Fibroblast of lung (primary cell): ENCODE results near the gene ZNF511. TPM values are rescaled to one million over a fixed set of nuclear protein-coding genes. Genes with fewer than 3 reads are reported as not detected.

Experiments used
- DNase-seq, 2 donors: peaks; one replicate each; pipeline versions ENCODE4 v3.0.0 to v3.0.0-alpha.2; 2010; ENCODE audit warnings: low read depth in 2 of 2
- H2AFZ ChIP-seq: 2 replicates; pipeline ENCODE4 v1.5.1; 2012; ENCODE audit warnings: low read length, control low read depth, inconsistent platforms
- H3K27ac ChIP-seq: 2 replicates; pipeline ENCODE4 v1.5.1; 2011; ENCODE audit warnings: low read length, control low read depth; ENCODE audit not compliant: insufficient read depth
- H3K27me3 ChIP-seq: 2 replicates; pipeline ENCODE4 v1.5.1; 2011; ENCODE audit warnings: mild to moderate bottlenecking, low read length; ENCODE audit not compliant: control insufficient read depth, insufficient read depth
- H3K36me3 ChIP-seq: 2 replicates; pipeline ENCODE4 v1.5.1; 2011; ENCODE audit warnings: low read length; ENCODE audit not compliant: control insufficient read depth, insufficient read depth
- H3K4me1 ChIP-seq: 2 replicates; pipeline ENCODE4 v1.5.1; 2011; ENCODE audit warnings: low read length; ENCODE audit not compliant: control insufficient read depth, insufficient read depth; ENCODE audit errors: extremely low read depth
- H3K4me2 ChIP-seq: 2 replicates; pipeline ENCODE4 v1.5.1; 2011; ENCODE audit warnings: low read length, control low read depth; ENCODE audit not compliant: insufficient read depth; ENCODE audit errors: extremely low read depth
- H3K4me3 ChIP-seq, 4 experiments: fragments of 200-600 bp in 1 of 4; sonication (generic) in 1 of 4; replicated peaks in 1 of 4; 2 replicates each; pipeline ENCODE4 v1.5.1; 2011 to 2016; ENCODE audit warnings: low read length in 4 of 4, low read depth in 3 of 4, mild to moderate bottlenecking in 3 of 4, control low read depth in 2 of 4, inconsistent platforms in 1 of 4, mixed read lengths in 1 of 4; ENCODE audit not compliant: insufficient read depth in 1 of 4; ENCODE audit errors: control extremely low read depth in 1 of 4
- H3K79me2 ChIP-seq: 2 replicates; pipeline ENCODE4 v1.5.1; 2012; ENCODE audit warnings: mild to moderate bottlenecking, low read length, inconsistent platforms; ENCODE audit not compliant: control insufficient read depth, insufficient read depth
- H3K9ac ChIP-seq: 2 replicates; pipeline ENCODE4 v1.5.1; 2011; ENCODE audit warnings: mild to moderate bottlenecking, low read length, control low read depth; ENCODE audit not compliant: insufficient read depth
- H3K9me3 ChIP-seq: 2 replicates; pipeline ENCODE4 v1.5.1; 2012; ENCODE audit warnings: low read depth, low read length; ENCODE audit not compliant: control insufficient read depth, insufficient read depth
- H4K20me1 ChIP-seq: 2 replicates; pipeline ENCODE4 v1.5.1; 2011; ENCODE audit warnings: low read length; ENCODE audit not compliant: control insufficient read depth, insufficient read depth; ENCODE audit errors: extremely low read depth
- EZH2 ChIP-seq: IDR thresholded peaks from 2 replicates; pipeline ENCODE4 v1.5.1; 2012; ENCODE audit warnings: low read length, control low read depth, mild to moderate bottlenecking; ENCODE audit errors: missing control alignments
- polyA plus RNA-seq, 2 donors: library from polyadenylated mRNA; depleted of rRNA in 1 of 2; stranded (reverse) in 1 of 2; unstranded in 1 of 2; fragments of >200 nt; gene quantifications; 2 replicates each; pipeline ENCODE4 v1.2.1, GENCODE V29; 2011 to 2012; ENCODE audit warnings: missing spikeins in 1 of 2
- total RNA-seq: library from RNA; depleted of rRNA; stranded (reverse); fragments of >200 nt; gene quantifications from 2 replicates; pipeline ENCODE4 v1.2.1, GENCODE V29; 2014
- TF ChIP-seq, protein P1 (sequence below), 2 donors: IDR thresholded peaks in 1 of 2; conservative IDR thresholded peaks in 1 of 2; 1 replicate in 1 of 2; 2 replicates in 1 of 2; pipeline ENCODE4 v1.5.1; 2011 to 2012; ENCODE audit warnings: low read length in 2 of 2, control low read depth in 1 of 2, inconsistent platforms in 1 of 2, low read depth in 1 of 2, mild to moderate bottlenecking in 1 of 2

The ZNF511 gene
- total and polyA plus RNA-seq, 2 donors (not counting 1 experiment from before 2014, with no cell fraction given) = 18.5 to 27.7 TPM

DNA sequence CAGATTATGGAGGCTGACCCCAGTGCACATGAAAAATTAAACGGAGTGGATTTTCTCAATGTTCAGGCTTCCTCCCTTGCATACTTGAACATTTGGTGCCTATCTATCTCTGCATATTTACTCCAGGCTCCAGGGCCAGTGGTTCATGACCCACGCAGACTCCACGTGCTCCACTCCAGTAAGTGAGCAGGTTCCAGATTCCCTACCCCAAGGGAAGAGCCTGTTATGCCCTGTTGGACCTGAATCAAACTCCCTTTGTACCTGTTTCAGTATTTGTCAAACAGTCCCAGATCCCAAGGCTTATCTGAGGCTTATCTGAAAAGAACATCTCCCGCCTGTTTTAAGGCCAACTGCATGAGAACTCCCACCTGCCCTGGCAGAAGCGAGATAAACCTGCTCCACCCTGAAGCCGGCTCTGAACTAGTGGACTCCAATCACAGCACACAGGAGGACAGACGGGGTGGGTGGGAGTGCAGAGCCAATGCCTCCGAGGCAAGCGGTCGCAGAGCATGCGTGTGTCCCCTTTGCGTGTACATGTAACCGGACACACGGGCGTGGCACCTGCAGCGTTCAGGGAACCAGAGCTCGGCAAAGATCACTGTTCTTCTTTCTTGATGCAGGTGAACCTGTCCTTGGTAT lies 51.4 kb downstream of the ZNF511 start:
- Histone ChIP-seq H3K9ac (no peak overlapping the region), H3K4me2 (no peak overlapping the region), H4K20me1 (no peaks in the 10 kb centered on the region), H3K36me3 (peaks cover 4% of the 10 kb centered on the region), H3K4me1 (peaks cover 2% of the 10 kb centered on the region), H3K9me3 (no peaks in the 10 kb centered on the region), H3K4me3 (no peak overlapping the region), H3K27ac (no peak overlapping the region), H2AFZ (no peak overlapping the region), H3K79me2 (no peaks in the 10 kb centered on the region), H3K27me3 (no peaks in the 10 kb centered on the region)
- no peak for TF ChIP-seq EZH2
- TF ChIP-seq, protein P1, sequence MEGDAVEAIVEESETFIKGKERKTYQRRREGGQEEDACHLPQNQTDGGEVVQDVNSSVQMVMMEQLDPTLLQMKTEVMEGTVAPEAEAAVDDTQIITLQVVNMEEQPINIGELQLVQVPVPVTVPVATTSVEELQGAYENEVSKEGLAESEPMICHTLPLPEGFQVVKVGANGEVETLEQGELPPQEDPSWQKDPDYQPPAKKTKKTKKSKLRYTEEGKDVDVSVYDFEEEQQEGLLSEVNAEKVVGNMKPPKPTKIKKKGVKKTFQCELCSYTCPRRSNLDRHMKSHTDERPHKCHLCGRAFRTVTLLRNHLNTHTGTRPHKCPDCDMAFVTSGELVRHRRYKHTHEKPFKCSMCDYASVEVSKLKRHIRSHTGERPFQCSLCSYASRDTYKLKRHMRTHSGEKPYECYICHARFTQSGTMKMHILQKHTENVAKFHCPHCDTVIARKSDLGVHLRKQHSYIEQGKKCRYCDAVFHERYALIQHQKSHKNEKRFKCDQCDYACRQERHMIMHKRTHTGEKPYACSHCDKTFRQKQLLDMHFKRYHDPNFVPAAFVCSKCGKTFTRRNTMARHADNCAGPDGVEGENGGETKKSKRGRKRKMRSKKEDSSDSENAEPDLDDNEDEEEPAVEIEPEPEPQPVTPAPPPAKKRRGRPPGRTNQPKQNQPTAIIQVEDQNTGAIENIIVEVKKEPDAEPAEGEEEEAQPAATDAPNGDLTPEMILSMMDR (conservative IDR thresholded peaks at IDR 0.05 in 1 of 2, IDR thresholded peaks at IDR 0.05 in 1 of 2; ENCODE audit: low read depth in 1 of 2, low read length in 2 of 2) = no peak
- no peak for DNase-seq

DNA sequence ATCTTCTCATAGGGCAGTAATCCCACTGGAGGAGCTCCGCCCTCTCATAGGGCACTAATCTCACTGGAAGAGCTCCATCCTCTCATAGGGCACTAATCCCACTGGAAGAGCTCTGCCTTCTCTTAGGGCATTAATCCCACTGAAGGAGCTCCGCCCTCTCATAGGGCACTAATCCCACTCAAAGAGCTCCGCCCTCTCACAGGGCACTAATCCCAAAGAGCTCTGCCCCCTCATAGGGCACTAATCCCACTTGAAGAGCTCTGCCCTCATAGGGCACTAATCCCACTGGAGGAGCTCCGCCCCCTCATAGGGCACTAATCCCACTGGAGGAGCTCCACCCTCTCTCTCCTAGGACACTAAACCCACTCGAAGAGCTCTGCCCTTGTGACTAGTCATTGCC lies 52.5 kb downstream of the ZNF511 start:
- H2AFZ ChIP-seq = no peak overlapping the region

DNA sequence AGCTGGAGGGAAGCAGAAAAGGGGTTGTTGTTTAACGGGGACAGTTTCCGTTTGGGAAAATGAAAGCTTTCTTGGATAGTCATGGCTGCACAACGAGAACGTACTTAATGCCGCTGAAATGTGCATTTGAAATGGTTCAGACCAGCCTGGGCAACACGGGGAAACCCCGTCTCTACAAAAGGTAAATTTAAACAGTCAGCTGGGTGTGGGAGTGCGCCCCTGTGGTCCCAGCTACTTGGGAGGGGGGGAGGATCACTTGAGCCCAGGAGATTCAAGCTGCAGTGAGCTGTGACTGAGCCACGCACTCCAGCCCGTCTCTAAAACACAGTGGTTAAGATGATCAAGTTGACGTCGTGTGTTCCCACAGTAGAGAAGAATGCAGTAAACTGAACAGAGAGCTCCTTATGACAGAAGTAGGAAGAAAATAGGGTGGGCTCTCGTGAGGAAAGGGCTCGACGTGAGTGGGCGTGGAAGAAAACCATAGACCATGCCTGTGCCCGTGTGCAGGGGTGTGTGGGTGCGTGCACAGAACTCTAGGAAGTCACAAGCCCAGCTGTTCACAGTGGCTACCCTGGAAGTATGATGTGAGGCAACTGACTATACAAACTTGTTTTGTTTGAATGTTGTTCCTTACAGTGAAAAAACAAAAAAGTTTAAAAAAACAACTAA lies 53.2 kb downstream of the ZNF511 start:
- Histone ChIP-seq H3K4me2 (no peak overlapping the region), H3K27me3 (no peaks in the 10 kb centered on the region), H3K27ac (no peak overlapping the region), H3K4me3 (no peak overlapping the region), H3K36me3 (peaks cover 16% of the 10 kb centered on the region), H3K79me2 (no peaks in the 10 kb centered on the region), H3K9ac (no peak overlapping the region), H3K4me1 (peaks cover 2% of the 10 kb centered on the region), H2AFZ (no peak overlapping the region), H4K20me1 (no peaks in the 10 kb centered on the region), H3K9me3 (no peaks in the 10 kb centered on the region)
- TF ChIP-seq, protein P1 (conservative IDR thresholded peaks at IDR 0.05 in 1 of 2, IDR thresholded peaks at IDR 0.05 in 1 of 2; ENCODE audit: low read depth in 1 of 2, low read length in 2 of 2) = no peak
- TF ChIP-seq EZH2 = no peak
- DNase-seq = no peak

More for the DNA sequence above, 52.5 kb downstream of the ZNF511 start:
- Histone ChIP-seq H3K4me2 (no peak overlapping the region), H3K4me1 (peaks cover 2% of the 10 kb centered on the region), H3K36me3 (peaks cover 14% of the 10 kb centered on the region), H3K79me2 (no peaks in the 10 kb centered on the region), H3K4me3 (no peak overlapping the region), H3K9ac (no peak overlapping the region), H3K27me3 (no peaks in the 10 kb centered on the region), H3K27ac (no peak overlapping the region), H4K20me1 (no peaks in the 10 kb centered on the region), H3K9me3 (no peaks in the 10 kb centered on the region)
- DNase-seq = no peak
- TF ChIP-seq, protein P1 (conservative IDR thresholded peaks at IDR 0.05 in 1 of 2, IDR thresholded peaks at IDR 0.05 in 1 of 2; ENCODE audit: low read depth in 1 of 2, low read length in 2 of 2) = no peak
- no peak for TF ChIP-seq EZH2

Other genes with a start within 250 kb of the ZNF511 start
- not detected in 2 replicates for gene ADGRA1, start 221.0 kb upstream of the ZNF511 start, total RNA-seq
- gene ADGRA1, start 221.0 kb upstream of the ZNF511 start, polyA plus RNA-seq = not detected in 2 replicates
- gene KNDC1, start 148.7 kb upstream of the ZNF511 start, total RNA-seq = 0.26 and 0.50 TPM in 2 replicates
- 0.11 and 0.20 TPM in 2 replicates for gene KNDC1, start 148.7 kb upstream of the ZNF511 start, polyA plus RNA-seq
- gene UTF1, start 78.7 kb upstream of the ZNF511 start, total RNA-seq = not detected in 2 replicates
- not detected in 2 replicates for gene UTF1, start 78.7 kb upstream of the ZNF511 start, polyA plus RNA-seq
- gene VENTX, start 71.1 kb upstream of the ZNF511 start, total RNA-seq = not detected in 2 replicates
- gene VENTX, start 71.1 kb upstream of the ZNF511 start, polyA plus RNA-seq = not detected in 2 replicates
- gene ADAM8, start 32.0 kb upstream of the ZNF511 start, total RNA-seq = 1.0 and 2.0 TPM in 2 replicates
- 0.23 and 0.26 TPM in 2 replicates for gene ADAM8, start 32.0 kb upstream of the ZNF511 start, polyA plus RNA-seq
- 51.6 and 60.8 TPM in 2 replicates for gene TUBGCP2, start within 50 bp of the ZNF511 start, total RNA-seq
- gene TUBGCP2, start within 50 bp of the ZNF511 start, polyA plus RNA-seq = 31.0 and 46.0 TPM in 2 replicates
- 0.26 TPM in 1 of 2 replicates, not detected in the other for gene CALY, start 28.0 kb downstream of the ZNF511 start, total RNA-seq
- gene CALY, start 28.0 kb downstream of the ZNF511 start, polyA plus RNA-seq = 0.14 TPM in 1 of 2 replicates, not detected in the other
- gene PRAP1, start 38.5 kb downstream of the ZNF511 start, total RNA-seq = not detected in 2 replicates
- not detected in 2 replicates for gene PRAP1, start 38.5 kb downstream of the ZNF511 start, polyA plus RNA-seq
- 6.4 and 15.0 TPM in 2 replicates for gene FUOM, start 49.1 kb downstream of the ZNF511 start, total RNA-seq
- gene FUOM, start 49.1 kb downstream of the ZNF511 start, polyA plus RNA-seq = 14.2 and 16.0 TPM in 2 replicates
- gene ECHS1, start 64.4 kb downstream of the ZNF511 start, total RNA-seq = 48.5 and 63.9 TPM in 2 replicates
- gene ECHS1, start 64.4 kb downstream of the ZNF511 start, polyA plus RNA-seq = 71.9 and 89.3 TPM in 2 replicates
- 9.2 and 9.8 TPM in 2 replicates for gene PAOX, start 70.3 kb downstream of the ZNF511 start, total RNA-seq
- gene PAOX, start 70.3 kb downstream of the ZNF511 start, polyA plus RNA-seq = 2.4 and 3.3 TPM in 2 replicates
- 22.1 and 23.9 TPM in 2 replicates for gene MTG1, start 85.2 kb downstream of the ZNF511 start, total RNA-seq
- gene MTG1, start 85.2 kb downstream of the ZNF511 start, polyA plus RNA-seq = 25.3 and 39.0 TPM in 2 replicates
- gene SPRN, start 115.7 kb downstream of the ZNF511 start, total RNA-seq = under 0.01 and 0.33 TPM in 2 replicates
- 0.93 and 1.2 TPM in 2 replicates for gene SPRN, start 115.7 kb downstream of the ZNF511 start, polyA plus RNA-seq
- gene SCART1, start 145.0 kb downstream of the ZNF511 start, total RNA-seq = 1.3 and 2.5 TPM in 2 replicates
- gene SCART1, start 145.0 kb downstream of the ZNF511 start, polyA plus RNA-seq = 0.84 and 0.86 TPM in 2 replicates
- 0.26 and 0.50 TPM in 2 replicates for gene CYP2E1, start 218.4 kb downstream of the ZNF511 start, total RNA-seq
- 0.66 and 0.90 TPM in 2 replicates for gene CYP2E1, start 218.4 kb downstream of the ZNF511 start, polyA plus RNA-seq